Hematopoietic multipotent progenitor cell treated with erythropoietin and hydrocortisone succinate and interleukin-3 and kit ligand, for 6 days (in vitro differentiated cells): ENCODE data around the gene KRTAP6-1.

Source experiments
- DNase-seq: peaks from one replicate; pipeline ENCODE4 v3.0.0-alpha.2; 2015

Gene KRTAP6-1

GRCh38 chr21:30567617-30568016, 46.1 kb downstream of the KRTAP6-1 start:
- DNase-seq = no peak

DNA sequence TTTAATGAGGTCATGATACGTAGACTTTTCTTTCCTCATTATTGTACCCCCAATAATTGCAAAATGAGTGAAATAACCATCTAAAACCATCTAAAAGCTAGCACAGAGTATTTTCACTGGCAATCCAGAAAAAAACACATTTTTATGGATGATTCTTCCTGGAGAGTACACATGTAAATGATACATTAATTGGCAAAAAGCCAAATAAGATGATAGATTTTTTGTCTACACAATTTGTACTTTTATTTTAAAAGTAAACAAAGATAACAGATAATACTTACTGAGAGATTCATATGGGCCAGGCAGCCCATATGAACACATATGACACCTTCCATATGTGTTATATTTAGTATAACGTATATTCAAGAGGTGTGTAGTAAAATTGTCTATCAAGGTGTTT, 50.1 kb downstream of the KRTAP6-1 start:
- no peak for DNase-seq
